Measurements from ENCODE around the gene DDX24.

DDX24 gene

DNA sequence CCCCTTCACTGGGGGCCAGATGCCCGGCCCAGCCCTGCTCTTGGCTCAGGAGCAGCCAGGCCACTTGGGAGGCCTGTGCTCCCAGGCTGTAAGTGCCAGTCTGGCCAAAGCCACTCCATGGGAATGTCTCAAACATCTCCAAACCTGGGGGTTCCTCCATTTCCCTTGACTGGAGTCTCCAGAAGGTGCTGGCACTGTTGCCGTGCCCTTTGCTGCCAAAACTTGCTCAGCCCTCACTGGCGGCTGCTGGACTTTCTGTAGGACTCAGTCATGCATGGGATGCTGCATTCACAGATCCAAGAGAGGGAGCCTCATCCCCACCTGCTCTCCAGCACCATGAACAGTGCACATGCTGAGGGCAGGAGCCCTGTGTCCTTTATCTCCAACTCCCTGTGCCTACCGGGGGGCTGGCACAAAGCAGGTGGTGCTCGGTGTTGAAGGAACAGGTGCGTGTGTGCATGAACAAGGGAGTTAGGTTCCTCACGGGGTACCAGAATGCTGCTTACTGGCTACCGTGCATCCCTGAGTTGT is 64.5 kb downstream of the DDX24 start:
- DNase-seq (ENCODE audit: low spot score) (no peak), ATAC-seq (ENCODE audit: low read depth) (no peak)
- H3K27me3 ChIP-seq (ENCODE audit: insufficient read depth, poor library complexity, severe bottlenecking), result no peaks in the 10 kb centered on the region
- H3K4me3 ChIP-seq (ENCODE audit: severe bottlenecking), result no peak overlapping the region
- H3K9me3 ChIP-seq (ENCODE audit: severe bottlenecking), result no peaks in the 10 kb centered on the region
- H3K27ac ChIP-seq (ENCODE audit: poor library complexity, severe bottlenecking), result no peak overlapping the region
- no peak for TF ChIP-seq CTCF (IDR thresholded peaks at IDR 0.05; ENCODE audit: poor library complexity, severe bottlenecking)
- no peaks in the 10 kb centered on the region for H3K36me3 ChIP-seq (ENCODE audit: low read depth)
- H3K4me1 ChIP-seq (ENCODE audit: insufficient read depth, poor library complexity, severe bottlenecking), result peaks cover 3% of the 10 kb centered on the region

GRCh38 chr14:94015223-94015622 is 65.8 kb downstream of the DDX24 start:
- no peaks in the 10 kb centered on the region for H3K36me3 ChIP-seq (ENCODE audit: low read depth)
- TF ChIP-seq CTCF (IDR thresholded peaks at IDR 0.05; ENCODE audit: poor library complexity, severe bottlenecking), result no peak
- H3K4me1 ChIP-seq (ENCODE audit: insufficient read depth, poor library complexity, severe bottlenecking), result peaks cover 4% of the 10 kb centered on the region
- H3K4me3 ChIP-seq (ENCODE audit: severe bottlenecking), result no peak overlapping the region
- no peaks in the 10 kb centered on the region for H3K27me3 ChIP-seq (ENCODE audit: insufficient read depth, poor library complexity, severe bottlenecking)
- DNase-seq (ENCODE audit: low spot score) (no peak), ATAC-seq (ENCODE audit: low read depth) (no peak)
- no peak overlapping the region for H3K27ac ChIP-seq (ENCODE audit: poor library complexity, severe bottlenecking)
- H3K9me3 ChIP-seq (ENCODE audit: severe bottlenecking), result no peaks in the 10 kb centered on the region

- Histone ChIP-seq H3K4me1 (ENCODE audit: insufficient read depth, poor library complexity, severe bottlenecking) (peaks cover 11% of the 10 kb centered on the region), H3K27ac (ENCODE audit: poor library complexity, severe bottlenecking) (no peak overlapping the region), H3K9me3 (ENCODE audit: severe bottlenecking) (no peaks in the 10 kb centered on the region), H3K4me3 (ENCODE audit: severe bottlenecking) (no peak overlapping the region), H3K27me3 (ENCODE audit: insufficient read depth, poor library complexity, severe bottlenecking) (no peaks in the 10 kb centered on the region), H3K36me3 (ENCODE audit: low read depth) (no peaks in the 10 kb centered on the region)
- TF ChIP-seq CTCF (IDR thresholded peaks at IDR 0.05; ENCODE audit: poor library complexity, severe bottlenecking), result no peak
- DNase-seq (ENCODE audit: low spot score), result no peak
- no peak for ATAC-seq (ENCODE audit: low read depth)
These were observed 66.6 kb downstream of the DDX24 start for GRCh38 chr14:94014382-94014781.

DNA sequence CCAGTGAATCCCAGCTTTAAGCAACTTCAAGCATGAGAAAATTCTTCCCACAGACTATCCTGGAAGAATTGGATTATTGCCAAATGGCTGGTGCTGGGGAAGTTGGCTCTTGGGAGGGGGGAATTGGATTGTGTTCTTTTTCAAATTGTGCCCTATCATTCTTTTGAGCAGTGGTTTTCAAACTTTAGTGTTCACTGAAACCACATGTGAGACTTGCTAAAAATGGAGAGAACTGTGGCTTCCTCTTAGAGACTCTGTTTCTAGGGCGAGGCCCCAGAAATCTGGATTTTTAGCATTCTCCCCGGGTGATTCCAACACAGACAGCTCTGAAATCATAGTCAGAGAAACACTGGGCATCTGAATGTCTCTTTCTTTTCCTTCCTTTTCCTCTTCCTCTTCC is 69.2 kb downstream of the DDX24 start:
- Histone ChIP-seq H3K36me3 (ENCODE audit: low read depth) (no peaks in the 10 kb centered on the region), H3K27me3 (ENCODE audit: insufficient read depth, poor library complexity, severe bottlenecking) (no peaks in the 10 kb centered on the region), H3K9me3 (ENCODE audit: severe bottlenecking) (no peaks in the 10 kb centered on the region), H3K4me1 (ENCODE audit: insufficient read depth, poor library complexity, severe bottlenecking) (peaks cover 11% of the 10 kb centered on the region), H3K27ac (ENCODE audit: poor library complexity, severe bottlenecking) (no peak overlapping the region), H3K4me3 (ENCODE audit: severe bottlenecking) (no peak overlapping the region)
- ATAC-seq (ENCODE audit: low read depth) (no peak), DNase-seq (ENCODE audit: low spot score) (no peak)
- TF ChIP-seq CTCF (IDR thresholded peaks at IDR 0.05; ENCODE audit: poor library complexity, severe bottlenecking), result no peak

DNA sequence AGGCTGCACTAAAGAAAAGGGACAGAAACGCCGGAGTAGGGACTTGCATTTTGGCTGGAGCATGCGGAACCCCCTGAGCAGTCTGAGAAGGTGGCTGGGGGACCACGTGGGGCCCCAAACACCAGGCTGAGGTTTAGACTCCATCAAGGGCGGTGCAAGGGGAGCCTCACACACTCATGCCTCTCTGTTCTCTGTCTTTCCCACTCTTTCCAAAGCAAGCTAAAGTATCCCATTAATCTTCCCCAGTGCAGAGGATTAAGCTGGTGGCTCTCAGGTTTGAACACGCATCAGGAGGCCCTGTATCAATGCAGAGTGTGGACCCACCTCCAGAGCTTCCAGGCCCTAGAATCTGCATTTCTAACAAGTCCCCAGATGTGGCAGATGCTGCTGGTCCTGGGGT is 70.4 kb downstream of the DDX24 start:
- no peak for ATAC-seq (ENCODE audit: low read depth)
- no peaks in the 10 kb centered on the region for H3K9me3 ChIP-seq (ENCODE audit: severe bottlenecking)
- no peak for DNase-seq (ENCODE audit: low spot score)
- H3K27me3 ChIP-seq (ENCODE audit: insufficient read depth, poor library complexity, severe bottlenecking), result no peaks in the 10 kb centered on the region
- peaks cover 11% of the 10 kb centered on the region for H3K4me1 ChIP-seq (ENCODE audit: insufficient read depth, poor library complexity, severe bottlenecking)
- no peak overlapping the region for H3K27ac ChIP-seq (ENCODE audit: poor library complexity, severe bottlenecking)
- no peak overlapping the region for H3K4me3 ChIP-seq (ENCODE audit: severe bottlenecking)
- no peak for TF ChIP-seq CTCF (IDR thresholded peaks at IDR 0.05; ENCODE audit: poor library complexity, severe bottlenecking)
- H3K36me3 ChIP-seq (ENCODE audit: low read depth), result no peaks in the 10 kb centered on the region

Measured in RWPE2 (cell line).